AG09309 (cell line): ENCODE data around the gene KIF26A.

Experiments
- DNase-seq: peaks from one replicate; pipeline ENCODE4 v3.0.0-alpha.2; 2010; ENCODE audit warnings: low read depth
- H3K4me3 ChIP-seq: 2 replicates; pipeline ENCODE4 v1.5.1; 2011; ENCODE audit warnings: mild to moderate bottlenecking, low read depth, low read length, moderate library complexity; ENCODE audit not compliant: control insufficient read depth
- TF ChIP-seq, protein P1 (sequence below): IDR thresholded peaks from 2 replicates; pipeline ENCODE4 v1.5.1; 2011; ENCODE audit warnings: mild to moderate bottlenecking, low read depth, low read length, inconsistent platforms; ENCODE audit not compliant: insufficient read depth, control insufficient read depth; ENCODE audit errors: missing control alignments

KIF26A gene

DNA sequence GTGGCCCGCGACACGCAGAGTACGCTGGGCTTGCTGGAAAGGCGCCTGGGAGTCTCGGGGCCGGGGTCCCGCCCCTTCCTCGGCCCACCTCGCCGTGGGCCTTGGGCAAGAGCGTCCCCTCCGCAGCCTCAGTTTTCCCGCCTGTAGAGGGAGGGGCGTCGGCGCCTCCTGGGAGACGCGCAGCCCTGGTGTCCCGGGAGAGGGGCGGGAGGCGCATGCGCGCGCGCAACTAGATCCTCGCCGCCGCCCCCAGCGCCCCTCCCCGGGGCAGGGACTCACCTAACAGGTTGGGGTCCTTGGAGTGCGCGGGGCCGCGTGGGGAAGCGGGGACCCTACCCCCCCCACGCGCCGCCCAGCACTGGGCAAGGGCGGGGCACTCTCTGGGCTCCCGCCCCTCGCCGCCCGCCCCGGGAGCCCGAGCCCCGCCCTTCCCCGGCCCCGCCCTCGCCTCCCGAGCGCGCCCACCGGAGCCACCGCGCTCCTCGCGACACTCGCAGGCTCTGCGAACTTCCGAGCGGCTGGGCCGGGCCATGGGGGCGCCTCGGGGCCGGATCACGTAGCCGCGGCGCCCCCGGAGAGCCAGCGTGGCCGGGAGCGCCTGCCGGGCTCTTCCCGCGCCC, at the start of gene KIF26A:
Gene KIF26A (plus strand): TSS at position 490 of the 620 bp plus-strand sequence. CDS start 136 bp downstream, outside the sequence.
- TF ChIP-seq, protein P1, sequence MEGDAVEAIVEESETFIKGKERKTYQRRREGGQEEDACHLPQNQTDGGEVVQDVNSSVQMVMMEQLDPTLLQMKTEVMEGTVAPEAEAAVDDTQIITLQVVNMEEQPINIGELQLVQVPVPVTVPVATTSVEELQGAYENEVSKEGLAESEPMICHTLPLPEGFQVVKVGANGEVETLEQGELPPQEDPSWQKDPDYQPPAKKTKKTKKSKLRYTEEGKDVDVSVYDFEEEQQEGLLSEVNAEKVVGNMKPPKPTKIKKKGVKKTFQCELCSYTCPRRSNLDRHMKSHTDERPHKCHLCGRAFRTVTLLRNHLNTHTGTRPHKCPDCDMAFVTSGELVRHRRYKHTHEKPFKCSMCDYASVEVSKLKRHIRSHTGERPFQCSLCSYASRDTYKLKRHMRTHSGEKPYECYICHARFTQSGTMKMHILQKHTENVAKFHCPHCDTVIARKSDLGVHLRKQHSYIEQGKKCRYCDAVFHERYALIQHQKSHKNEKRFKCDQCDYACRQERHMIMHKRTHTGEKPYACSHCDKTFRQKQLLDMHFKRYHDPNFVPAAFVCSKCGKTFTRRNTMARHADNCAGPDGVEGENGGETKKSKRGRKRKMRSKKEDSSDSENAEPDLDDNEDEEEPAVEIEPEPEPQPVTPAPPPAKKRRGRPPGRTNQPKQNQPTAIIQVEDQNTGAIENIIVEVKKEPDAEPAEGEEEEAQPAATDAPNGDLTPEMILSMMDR, result no peak
- DNase-seq, result no peak
- H3K4me3 ChIP-seq, result no peak within 1 kb of the TSS

DNA sequence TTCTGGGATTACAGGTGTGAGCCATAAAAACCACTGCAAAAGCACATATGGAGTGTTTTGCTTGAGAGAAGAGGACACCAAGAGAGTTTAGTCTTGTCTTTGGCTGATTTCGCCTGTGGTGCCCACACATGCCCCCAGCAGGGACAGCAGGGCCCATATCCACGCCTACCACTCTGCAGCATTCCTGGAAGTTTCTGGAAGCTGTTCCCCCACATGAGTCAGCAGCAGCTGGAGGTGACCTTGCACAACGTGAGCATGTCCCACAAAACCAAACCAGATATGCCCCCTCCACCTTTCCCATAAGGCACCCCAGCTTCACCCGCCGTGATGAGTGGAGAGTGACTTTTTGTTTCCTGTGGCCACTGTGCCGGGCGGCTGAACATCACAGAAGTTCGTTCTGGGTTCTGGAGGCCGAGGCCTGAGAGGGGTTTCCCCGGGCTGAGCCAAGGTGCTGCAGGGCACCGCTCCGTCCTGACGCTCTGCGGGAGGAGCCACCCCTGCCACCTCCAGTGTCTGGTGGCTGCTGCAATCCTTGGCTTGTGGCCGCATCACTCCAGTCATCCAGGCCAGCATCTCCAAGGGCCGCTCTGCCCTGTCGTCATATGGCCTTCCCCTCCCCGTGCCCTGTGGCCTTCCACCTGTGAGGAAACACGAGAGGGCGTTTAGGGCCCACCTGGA, 48.2 kb upstream of the KIF26A start:
- no peak overlapping the region for H3K4me3 ChIP-seq
- TF ChIP-seq, protein P1, result no peak
- no peak for DNase-seq

DNA sequence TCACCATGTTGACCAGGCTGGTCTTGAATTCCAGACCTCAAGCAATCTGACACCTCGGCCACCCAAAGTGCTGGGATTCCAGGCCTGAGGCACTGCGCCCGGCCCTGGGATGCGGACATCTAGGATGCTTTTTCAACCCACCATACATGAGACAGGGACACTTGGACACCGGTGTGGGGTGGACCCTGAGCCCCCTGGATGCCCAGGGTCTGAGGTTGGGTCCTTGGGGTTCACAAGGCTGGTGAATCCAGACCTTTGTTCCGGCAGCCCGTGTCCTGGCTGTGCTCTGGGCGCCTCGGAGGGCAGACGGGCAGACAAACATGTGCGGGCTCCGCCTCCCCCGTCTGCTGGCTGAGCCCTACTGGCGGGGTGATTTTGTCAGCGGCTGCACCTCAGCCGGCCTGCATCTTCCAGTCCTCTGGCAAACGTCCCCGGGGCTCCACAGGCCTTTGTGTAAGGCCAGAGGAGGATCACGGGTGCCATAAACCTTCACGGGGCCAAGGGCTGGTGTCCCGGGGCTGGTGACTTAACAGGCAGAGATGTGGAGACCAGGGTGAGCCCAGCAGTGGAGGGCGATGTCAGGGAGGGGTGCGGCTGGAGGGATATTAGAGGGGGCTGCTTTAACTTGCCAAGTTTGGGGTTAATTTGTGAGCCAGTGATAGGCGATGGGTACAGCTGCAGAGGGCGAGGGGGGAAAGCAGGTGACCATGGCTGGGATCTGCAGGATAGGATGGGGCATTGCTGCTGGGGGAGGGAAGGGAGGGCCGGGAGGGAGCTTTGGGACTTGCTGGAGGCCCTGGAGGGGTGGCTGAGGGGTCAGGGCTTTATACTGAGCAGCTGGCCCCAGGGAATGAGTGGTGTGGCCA, 47.1 kb upstream of the KIF26A start:
- no peak for DNase-seq
- TF ChIP-seq, protein P1, result no peak
- no peak overlapping the region for H3K4me3 ChIP-seq

DNA sequence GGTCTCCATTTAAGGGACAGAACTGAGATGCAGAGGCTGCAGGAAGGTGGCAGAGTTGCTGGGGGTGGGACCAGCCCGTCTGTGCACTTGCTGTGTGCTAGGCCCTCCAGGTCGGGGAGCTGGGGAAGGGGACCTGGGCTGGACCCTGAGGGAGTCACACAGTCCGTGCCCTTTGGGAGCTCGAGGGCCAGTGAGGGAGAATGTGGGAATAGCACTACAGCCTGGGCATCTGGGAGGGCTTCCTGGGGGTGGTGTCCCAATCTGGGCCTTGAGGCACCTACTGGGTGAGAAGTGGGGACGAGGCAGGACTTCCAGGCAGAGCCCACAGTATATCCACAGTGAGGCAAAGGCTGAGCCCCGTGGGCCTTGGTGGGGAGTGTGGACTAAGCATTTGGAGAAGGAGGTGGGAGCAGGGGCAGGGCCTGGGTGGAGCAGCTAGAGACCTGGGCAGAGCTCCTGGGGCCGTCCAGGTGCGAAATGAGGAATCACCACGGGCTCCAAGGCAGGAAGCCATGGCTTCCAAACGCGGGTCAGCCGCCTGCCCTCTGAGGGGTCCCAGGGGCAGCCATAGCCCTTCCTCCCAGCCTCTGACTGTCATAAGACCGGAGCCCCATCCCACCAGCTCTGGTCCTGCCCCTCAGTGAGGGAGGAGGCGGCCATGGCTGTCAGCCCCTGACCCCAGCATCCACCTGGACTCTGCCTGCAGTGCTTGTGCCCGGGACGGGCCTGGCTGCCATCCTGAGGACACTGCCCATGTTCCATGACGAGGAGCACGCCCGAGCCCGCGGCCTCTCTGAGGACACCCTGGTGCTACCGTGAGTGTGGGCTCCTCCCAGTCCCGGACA, 46.2 kb upstream of the KIF26A start:
- TF ChIP-seq, protein P1, result no peak
- no peak overlapping the region for H3K4me3 ChIP-seq
- no peak for DNase-seq

DNA sequence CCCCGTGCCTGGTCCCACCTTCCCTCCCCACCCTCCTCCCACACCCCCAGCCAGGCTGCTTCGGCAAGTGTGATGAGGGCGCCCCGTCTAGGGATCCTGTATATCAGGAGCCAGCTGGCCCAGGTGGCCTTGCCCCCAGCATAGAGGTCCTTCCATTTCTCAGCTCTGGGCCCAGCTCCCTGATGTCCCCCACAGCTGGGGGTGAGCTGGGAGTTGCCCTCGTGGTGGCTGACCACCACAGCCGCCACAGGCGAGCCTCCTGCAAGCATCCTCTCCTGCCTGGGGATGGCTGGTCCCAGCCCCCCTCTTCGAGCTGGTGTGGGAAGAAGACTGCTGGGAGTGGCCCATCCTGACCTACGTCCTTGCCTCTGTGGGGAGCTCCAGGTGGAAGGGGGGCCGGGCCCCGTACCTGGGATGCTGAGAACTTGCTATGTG, 45.4 kb upstream of the KIF26A start:
- DNase-seq, result no peak
- TF ChIP-seq, protein P1, result no peak
- H3K4me3 ChIP-seq, result no peak overlapping the region
